GM19397 (cell line): ENCODE results near the gene RNF31.
A peak's percentile ranks its signal among the peaks of the same experiment; 100 is the strongest.

Experiments
- ATAC-seq: cut with Tn5 transposase; IDR thresholded peaks from one replicate; pipeline ENCODE4 v1.9.1; 2021; ENCODE audit warnings: mild to moderate bottlenecking, moderate library complexity; ENCODE audit not compliant: unreplicated experiment

Gene RNF31

GRCh38 chr14:24116128-24116814 is 31.0 kb upstream of the RNF31 start:
- ATAC-seq: no peak

- no peak for ATAC-seq
These were observed 30.1 kb upstream of the RNF31 start for GRCh38 chr14:24117179-24117578.

- no peak for ATAC-seq
These were observed 27.6 kb upstream of the RNF31 start for GRCh38 chr14:24119691-24120090.

- ATAC-seq: no peak
These were observed 26.1 kb upstream of the RNF31 start for GRCh38 chr14:24121210-24121609.

- ATAC-seq: no peak
These were observed 24.9 kb upstream of the RNF31 start for GRCh38 chr14:24122416-24122815.

GRCh38 chr14:24122898-24123297 is 24.4 kb upstream of the RNF31 start:
- no peak for ATAC-seq

- peak; percentile 47 for ATAC-seq
These were observed 23.6 kb upstream of the RNF31 start for GRCh38 chr14:24123424-24124417.

GRCh38 chr14:24126939-24127338 is 20.4 kb upstream of the RNF31 start:
- no peak for ATAC-seq

GRCh38 chr14:24127673-24128072 is 19.6 kb upstream of the RNF31 start:
- no peak for ATAC-seq

GRCh38 chr14:24129410-24129998 is 17.8 kb upstream of the RNF31 start:
- no peak for ATAC-seq

- no peak for ATAC-seq
These were observed 16.9 kb upstream of the RNF31 start, which contains the start of gene FITM1 for GRCh38 chr14:24130380-24130716. FITM1 (plus strand) TSS chr14:24130659; CDS start chr14:24131564, 905 bp downstream.

GRCh38 chr14:24130717-24131548 is 16.4 kb upstream of the RNF31 start:
- no peak for ATAC-seq

GRCh38 chr14:24131549-24131966 is 15.7 kb upstream of the RNF31 start:
- no peak for ATAC-seq

- no peak for ATAC-seq
These were observed 15.1 kb upstream of the RNF31 start for GRCh38 chr14:24132061-24132685.

- no peak for ATAC-seq
These were observed 14.3 kb upstream of the RNF31 start for GRCh38 chr14:24132976-24133375.

- ATAC-seq: no peak
These were observed 13.6 kb upstream of the RNF31 start for GRCh38 chr14:24133735-24134134.

GRCh38 chr14:24135584-24135833 is 11.8 kb upstream of the RNF31 start:
- no peak for ATAC-seq

- ATAC-seq: peak; percentile 83
These were observed 11.2 kb upstream of the RNF31 start, which contains the start of gene PSME1 for GRCh38 chr14:24135834-24136683. PSME1 (plus strand) TSS chr14:24136194; CDS start chr14:24136263, 69 bp downstream.

GRCh38 chr14:24136684-24137528 is 10.4 kb upstream of the RNF31 start:
- ATAC-seq: no peak
